HG02870 (cell line): ENCODE measurements around the gene CCDC158.
"Not testable (repeated sequence)": the region's sequence is repeated elsewhere in the genome, so short reads cannot be mapped to it uniquely, and the experiment has no call there.

ENCODE experiments used
- ATAC-seq: cut with Tn5 transposase; IDR thresholded peaks from one replicate; pipeline ENCODE4 v1.9.1; 2021; ENCODE audit warnings: mild to moderate bottlenecking, moderate library complexity; ENCODE audit not compliant: unreplicated experiment

CCDC158 gene

GRCh38 chr4:76373919-76374552, 46.9 kb downstream of the CCDC158 start:
- ATAC-seq: no peak

GRCh38 chr4:76366737-76367136, 54.2 kb downstream of the CCDC158 start:
- ATAC-seq: no peak

- no peak for ATAC-seq
Observed at GRCh38 chr4:76365636-76366035, 55.3 kb downstream of the CCDC158 start.

GRCh38 chr4:76364763-76365162, 56.2 kb downstream of the CCDC158 start:
- no peak for ATAC-seq

GRCh38 chr4:76363556-76364290, 57.2 kb downstream of the CCDC158 start:
- ATAC-seq: no peak

- ATAC-seq: no peak
Observed at GRCh38 chr4:76361689-76362412, 59.1 kb downstream of the CCDC158 start.

GRCh38 chr4:76359881-76360466, 61.0 kb downstream of the CCDC158 start:
- ATAC-seq: not testable (repeated sequence)

- no peak for ATAC-seq
Observed at GRCh38 chr4:76357981-76358380, 63.0 kb downstream of the CCDC158 start.

GRCh38 chr4:76354517-76355473, 66.1 kb downstream of the CCDC158 start:
- ATAC-seq: no peak

GRCh38 chr4:76342803-76343202, 78.1 kb downstream of the CCDC158 start:
- no peak for ATAC-seq

- ATAC-seq: no peak
Observed at GRCh38 chr4:76342191-76342590, 78.8 kb downstream of the CCDC158 start.

- no peak for ATAC-seq
Observed at GRCh38 chr4:76341063-76341462, 79.9 kb downstream of the CCDC158 start.

GRCh38 chr4:76339364-76339763, 81.6 kb downstream of the CCDC158 start:
- no peak for ATAC-seq

- ATAC-seq: no peak
Observed at GRCh38 chr4:76334885-76335284, 86.1 kb downstream of the CCDC158 start.

GRCh38 chr4:76326515-76326914, 94.4 kb downstream of the CCDC158 start:
- ATAC-seq: no peak

GRCh38 chr4:76325072-76325471, 95.9 kb downstream of the CCDC158 start:
- no peak for ATAC-seq

- ATAC-seq: no peak
Observed at GRCh38 chr4:76322236-76322635, 98.7 kb downstream of the CCDC158 start.

- no peak for ATAC-seq
Observed at GRCh38 chr4:76316131-76316530, 104.8 kb downstream of the CCDC158 start.

GRCh38 chr4:76315267-76315918, 105.5 kb downstream of the CCDC158 start:
- ATAC-seq: no peak

- ATAC-seq: no peak
Observed at GRCh38 chr4:76313547-76313946, 107.4 kb downstream of the CCDC158 start.
